SK-N-SH treated with all-trans-retinoic acid at 6 μM for 48 hours (cell line): Measurements from ENCODE around the gene SPACA9.

Experiments used
- ARNTL ChIP-seq: fragments of 450-650 bp; formaldehyde crosslinking; IDR thresholded peaks from 2 replicates; pipeline ENCODE4 v1.5.0; 2020; ENCODE audit warnings: low read depth, mild to moderate bottlenecking, moderate library complexity, borderline replicate concordance
- BACH2 ChIP-seq: fragments of 250-450 bp; sonication (Bioruptor Pico); IDR thresholded peaks from 2 replicates; pipeline ENCODE4 v1.9.0; 2021; ENCODE audit warnings: mild to moderate bottlenecking, borderline replicate concordance
- CREB5 ChIP-seq: fragments of 250-450 bp; sonication (Bioruptor Pico); IDR thresholded peaks from 2 replicates; pipeline ENCODE4 v1.5.1; 2020; ENCODE audit warnings: low read depth, mild to moderate bottlenecking, moderate library complexity
- CSDC2 ChIP-seq: fragments of 250-450 bp; sonication (Bioruptor Pico); IDR thresholded peaks from 2 replicates; pipeline ENCODE4 v1.5.0; 2020; ENCODE audit warnings: mild to moderate bottlenecking, moderate library complexity
- RARB ChIP-seq: fragments of 250-450 bp; sonication (Bioruptor Pico); IDR thresholded peaks from 2 replicates; pipeline ENCODE4 v1.8.0; 2021; ENCODE audit warnings: mild to moderate bottlenecking, moderate library complexity
- TCF4 ChIP-seq: fragments of 250-450 bp; sonication (Bioruptor Pico); IDR thresholded peaks from 2 replicates; pipeline ENCODE4 v1.8.0; 2021; ENCODE audit warnings: mild to moderate bottlenecking, moderate library complexity, borderline replicate concordance
- TSHZ2 ChIP-seq: fragments of 250-450 bp; sonication (Bioruptor Pico); IDR thresholded peaks from 2 replicates; pipeline ENCODE4 v1.5.0; 2020; ENCODE audit warnings: mild to moderate bottlenecking, moderate library complexity
- ZFP3 ChIP-seq: fragments of 250-450 bp; sonication (Bioruptor Pico); IDR thresholded peaks from 2 replicates; pipeline ENCODE4 v1.5.0; 2020; ENCODE audit warnings: mild to moderate bottlenecking, moderate library complexity
- ZNF70 ChIP-seq: fragments of 450-650 bp; formaldehyde crosslinking; IDR thresholded peaks from 2 replicates; pipeline ENCODE4 v1.5.0; 2020; ENCODE audit warnings: mild to moderate bottlenecking, moderate library complexity
- ZNF8 ChIP-seq: fragments of 450-650 bp; formaldehyde crosslinking; IDR thresholded peaks from 2 replicates; pipeline ENCODE4 v1.5.0; 2020; ENCODE audit warnings: mild to moderate bottlenecking, moderate library complexity

- TF ChIP-seq RARB (CRISPR knock-in tag) (no peak), ARNTL (CRISPR knock-in tag) (no peak), TCF4 (CRISPR knock-in tag) (no peak), ZNF70 (no peak), ZNF8 (no peak), BACH2 (CRISPR knock-in tag) (no peak), CSDC2 (no peak), TSHZ2 (no peak), ZFP3 (CRISPR knock-in tag) (no peak), CREB5 (CRISPR knock-in tag) (no peak)
Measured at GRCh38 chr9:132883349-132884294, 4.9 kb downstream of the SPACA9 start.
